SKM-1 (cell line): ENCODE measurements around the gene INSL3.
"Not testable (repeated sequence)": the region's sequence is repeated elsewhere in the genome, so short reads cannot be mapped to it uniquely, and the experiment has no call there.

ENCODE experiments used
- DNase-seq: peaks from one replicate; lab custom pipeline; 2025; ENCODE audit not compliant: unreplicated experiment; lab: John Stamatoyannopoulos, UW

The INSL3 gene

GRCh38 chr19:17790059-17790780 lies 31.1 kb downstream of the INSL3 start:
- DNase-seq: no peak

GRCh38 chr19:17788632-17789031 lies 32.7 kb downstream of the INSL3 start:
- no peak for DNase-seq

GRCh38 chr19:17787274-17787913 lies 33.9 kb downstream of the INSL3 start:
- no peak for DNase-seq

GRCh38 chr19:17784201-17785008 lies 36.9 kb downstream of the INSL3 start:
- DNase-seq: peak; percentile 22

- DNase-seq: not testable (repeated sequence)
Observed at GRCh38 chr19:17783721-17784120, 37.6 kb downstream of the INSL3 start.

- DNase-seq: no peak
Observed at GRCh38 chr19:17780781-17781180, 40.5 kb downstream of the INSL3 start.

- DNase-seq: no peak
Observed at GRCh38 chr19:17778968-17779929, 42.1 kb downstream of the INSL3 start.

GRCh38 chr19:17778251-17778967 lies 42.9 kb downstream of the INSL3 start:
- no peak for DNase-seq

GRCh38 chr19:17777840-17778239 lies 43.5 kb downstream of the INSL3 start:
- not testable (repeated sequence) for DNase-seq

- DNase-seq: no peak
Observed at GRCh38 chr19:17775991-17776803, 45.1 kb downstream of the INSL3 start.

GRCh38 chr19:17775245-17775927 lies 45.9 kb downstream of the INSL3 start:
- DNase-seq: no peak

GRCh38 chr19:17772172-17772571 lies 49.1 kb downstream of the INSL3 start:
- no peak for DNase-seq

GRCh38 chr19:17770613-17771012 lies 50.7 kb downstream of the INSL3 start:
- no peak for DNase-seq

- no peak for DNase-seq
Observed at GRCh38 chr19:17767559-17767958, 53.8 kb downstream of the INSL3 start.

- no peak for DNase-seq
Observed at GRCh38 chr19:17766543-17767131, 54.7 kb downstream of the INSL3 start.
